Endothelial cell of umbilical vein (primary cell): Measurements from ENCODE around the gene CCL21. TPM values are rescaled to one million over a fixed set of nuclear protein-coding genes. Genes with fewer than 3 reads are reported as not detected.
"Not testable (repeated sequence)": the region's sequence is repeated elsewhere in the genome, so short reads cannot be mapped to it uniquely, and the experiment has no call there.

ENCODE experiments used
- BruUV-seq: library from RNA; stranded (reverse); fragments of 400-500 nt; replicated peaks from 2 replicates; lab custom pipeline; 2021; lab: Mats Ljungman, UMichigan
- CTCF ChIA-PET: fragments of 300-600, 350-600 bp; sonication (Branson Sonifier 250); formaldehyde crosslinking; loops from one replicate; lab custom pipeline; 2021; ENCODE audit warnings: antibody characterized with exemption, inconsistent platforms; lab: Charles Lee
- POLR2A ChIA-PET: fragments of 300-600, 350-600 bp; sonication (Branson Sonifier 250); formaldehyde crosslinking; loops from one replicate; lab custom pipeline; 2021; ENCODE audit warnings: antibody characterized with exemption, inconsistent platforms; lab: Charles Lee
- DNase-seq: peaks from one replicate; pipeline ENCODE4 v3.0.0-alpha.2; 2011; ENCODE audit warnings: low read depth, low spot score
- FAIRE-seq: peaks from 2 replicates; lab custom pipeline; 2011; peaks lifted over from hg19 to GRCh38; lab: Jason Lieb, UNC
- H2AFZ ChIP-seq: 2 replicates; pipeline ENCODE4 v1.6.0; 2012; ENCODE audit warnings: low read depth, low read length, control low read depth, inconsistent platforms
- H3K27ac ChIP-seq: 2 replicates; pipeline ENCODE4 v1.5.1; 2011; ENCODE audit warnings: low read depth, mild to moderate bottlenecking, control low read depth, low read length, moderate library complexity; ENCODE audit not compliant: insufficient read depth
- H3K27me3 ChIP-seq, 2 experiments: 2 replicates each; pipeline versions ENCODE4 v1.6.0 to v1.6.1; 2011; ENCODE audit warnings: low read length in 2 of 2, mixed read lengths in 1 of 2; ENCODE audit not compliant: control insufficient read depth in 2 of 2, insufficient read depth in 2 of 2
- H3K36me3 ChIP-seq, 2 experiments: 2 replicates in 1 of 2; 3 replicates in 1 of 2; pipeline ENCODE4 v1.5.1; 2011; ENCODE audit warnings: low read length in 2 of 2, mild to moderate bottlenecking in 1 of 2, moderate library complexity in 1 of 2; ENCODE audit not compliant: control insufficient read depth in 2 of 2, insufficient read depth in 2 of 2; ENCODE audit errors: extremely low read depth in 1 of 2
- H3K4me1 ChIP-seq: 3 replicates; pipeline ENCODE4 v1.5.1; 2011; ENCODE audit warnings: mild to moderate bottlenecking, low read length; ENCODE audit not compliant: control insufficient read depth, insufficient read depth; ENCODE audit errors: extremely low read depth
- H3K4me2 ChIP-seq: 2 replicates; pipeline ENCODE4 v1.6.1; 2011; ENCODE audit warnings: low read length, control low read depth, mixed read lengths; ENCODE audit not compliant: insufficient read depth
- H3K4me3 ChIP-seq, 3 experiments: fragments of 200-600 bp in 1 of 3; sonication (generic), shearing (Covaris generic) in 1 of 3; replicated peaks in 1 of 3; 2 replicates each; pipeline ENCODE4 v1.5.1; 2011 to 2016; ENCODE audit warnings: control low read depth in 3 of 3, low read length in 3 of 3, mild to moderate bottlenecking in 2 of 3, inconsistent platforms in 1 of 3, low read depth in 1 of 3, moderate library complexity in 1 of 3; ENCODE audit not compliant: insufficient read depth in 1 of 3
- H3K79me2 ChIP-seq: 2 replicates; pipeline ENCODE4 v1.6.0; 2012; ENCODE audit warnings: low read length, inconsistent platforms; ENCODE audit not compliant: control insufficient read depth, insufficient read depth
- H3K9ac ChIP-seq: replicated peaks from 2 replicates; pipeline ENCODE3; 2011; ENCODE audit warnings: low read length, control low read depth; ENCODE audit not compliant: insufficient read depth; ENCODE audit errors: extremely low read depth
- H3K9me1 ChIP-seq: replicated peaks from 3 replicates; pipeline ENCODE4 v1.6.0; 2011; ENCODE audit warnings: mild to moderate bottlenecking, low read length; ENCODE audit not compliant: control insufficient read depth, insufficient read depth; ENCODE audit errors: extremely low read depth
- H3K9me3 ChIP-seq: replicated peaks from 2 replicates; pipeline ENCODE4 v1.5.1; 2012; ENCODE audit warnings: low read length, inconsistent platforms; ENCODE audit not compliant: control insufficient read depth, insufficient read depth
- H4K20me1 ChIP-seq: replicated peaks from 2 replicates; pipeline ENCODE3; 2011; ENCODE audit warnings: mild to moderate bottlenecking, low read length; ENCODE audit not compliant: control insufficient read depth, insufficient read depth; ENCODE audit errors: extremely low read depth
- EZH2 ChIP-seq: IDR thresholded peaks from 2 replicates; pipeline ENCODE4 v1.6.1; 2012; ENCODE audit warnings: borderline replicate concordance, low read depth, mild to moderate bottlenecking, moderate library complexity, low read length, inconsistent platforms; ENCODE audit not compliant: severe bottlenecking
- FOS ChIP-seq: IDR thresholded peaks from 2 replicates; pipeline ENCODE4 v1.6.1; 2011; ENCODE audit warnings: mild to moderate bottlenecking, low read length, moderate library complexity, borderline replicate concordance; ENCODE audit not compliant: insufficient read depth
- GATA2 ChIP-seq: IDR thresholded peaks from 2 replicates; pipeline ENCODE4 v1.7.0; 2011; ENCODE audit warnings: low read depth, mild to moderate bottlenecking, moderate library complexity, mixed read lengths, low read length; ENCODE audit not compliant: insufficient read length, insufficient read depth
- JUN ChIP-seq: IDR thresholded peaks from 2 replicates; pipeline ENCODE4 v1.6.1; 2011; ENCODE audit warnings: borderline replicate concordance, low read depth; ENCODE audit not compliant: insufficient read length, insufficient read depth
- MAX ChIP-seq: IDR thresholded peaks from 2 replicates; pipeline ENCODE4 v1.6.1; 2011; ENCODE audit not compliant: insufficient read depth, insufficient read length
- MYC ChIP-seq: IDR thresholded peaks from one replicate; pipeline ENCODE4 v1.6.1; 2011; ENCODE audit warnings: mild to moderate bottlenecking, low read depth, low read length
- POLR2A ChIP-seq: IDR thresholded peaks from 2 replicates; pipeline ENCODE4 v1.6.1; 2012; ENCODE audit warnings: low read depth, mild to moderate bottlenecking, control low read depth, low read length
- POLR2AphosphoS5 ChIP-seq: IDR thresholded peaks from 2 replicates; pipeline ENCODE4 v1.6.1; 2012; ENCODE audit warnings: low read depth, mild to moderate bottlenecking, control low read depth, low read length, moderate library complexity; ENCODE audit not compliant: insufficient read depth
- dilution Hi-C: fragments of 300-500 bp; cut with MboI; formaldehyde crosslinking; loops from one replicate; pipeline ENCODE4 v1.15.0; 2019; ENCODE audit warnings: low sequenced_read_pairs; ENCODE audit not compliant: extremely low pct_ligation_motif_present
- intact Hi-C: fragments of 100-400 bp; cut with micrococcal nuclease; formaldehyde crosslinking; loops from one replicate; pipeline ENCODE4 v1.10.0; 2022
- polyA plus RNA-seq, 4 experiments: library from polyadenylated mRNA; depleted of rRNA in 3 of 4; stranded (reverse) in 3 of 4; unstranded in 1 of 4; fragments of >200 nt; gene quantifications; 2 replicates each; pipeline versions ENCODE4 v1.2.1 to v1.2.3, GENCODE V29; 2011 to 2012; ENCODE audit warnings: missing spikeins in 1 of 4
- total RNA-seq: library from RNA; stranded (reverse); gene quantifications from 2 replicates; pipeline ENCODE4 v1.2.3, GENCODE V29; 2021
- TF ChIP-seq, protein P1 (sequence below), 2 donors: IDR thresholded peaks; 1 replicate in 1 of 2; 2 replicates in 1 of 2; pipeline ENCODE4 v1.5.1; 2011; ENCODE audit warnings: low read length in 2 of 2, mild to moderate bottlenecking in 2 of 2, moderate library complexity in 2 of 2, control low read depth in 1 of 2, inconsistent platforms in 1 of 2, low read depth in 1 of 2; ENCODE audit not compliant: insufficient read depth in 1 of 2; ENCODE audit errors: extremely low read depth in 1 of 2

CCL21 gene
- total and polyA plus RNA-seq, 2 donors (not counting 3 experiments of a cell fraction or from before 2014, with no cell fraction given) = 0.17 TPM; not detected in 1

GRCh38 chr9:34723141-34723540 lies 13.2 kb upstream of the CCL21 start:
- ChIA-PET CTCF (interaction anchor here (0.9 to 1.2 kb wide), 2 partner anchors 10 to 21 kb away, joined by 3 read pairs; no protein-coding TSS in a partner anchor), POLR2A (no interaction called here)
- Histone ChIP-seq H3K27ac (no peak overlapping the region), H3K4me3 (no peak overlapping the region), H3K9ac (no peak overlapping the region), H3K9me3 (no peaks in the 10 kb centered on the region), H2AFZ (no peak overlapping the region), H4K20me1 (no peaks in the 10 kb centered on the region), H3K79me2 (no peaks in the 10 kb centered on the region), H3K4me2 (no peak overlapping the region), H3K27me3 (peaks cover 1 to 5% of the 10 kb centered on the region in 2 experiments), H3K4me1 (no peaks in the 10 kb centered on the region), H3K9me1 (no peaks in the 10 kb centered on the region), H3K36me3 (no peaks in the 10 kb centered on the region)
- FAIRE-seq (no peak), DNase-seq (no peak)
- BruUV-seq = no TSS peak
- TF ChIP-seq JUN = no peak
- no peak for TF ChIP-seq MYC
- no peak for TF ChIP-seq MAX
- TF ChIP-seq, protein P1, sequence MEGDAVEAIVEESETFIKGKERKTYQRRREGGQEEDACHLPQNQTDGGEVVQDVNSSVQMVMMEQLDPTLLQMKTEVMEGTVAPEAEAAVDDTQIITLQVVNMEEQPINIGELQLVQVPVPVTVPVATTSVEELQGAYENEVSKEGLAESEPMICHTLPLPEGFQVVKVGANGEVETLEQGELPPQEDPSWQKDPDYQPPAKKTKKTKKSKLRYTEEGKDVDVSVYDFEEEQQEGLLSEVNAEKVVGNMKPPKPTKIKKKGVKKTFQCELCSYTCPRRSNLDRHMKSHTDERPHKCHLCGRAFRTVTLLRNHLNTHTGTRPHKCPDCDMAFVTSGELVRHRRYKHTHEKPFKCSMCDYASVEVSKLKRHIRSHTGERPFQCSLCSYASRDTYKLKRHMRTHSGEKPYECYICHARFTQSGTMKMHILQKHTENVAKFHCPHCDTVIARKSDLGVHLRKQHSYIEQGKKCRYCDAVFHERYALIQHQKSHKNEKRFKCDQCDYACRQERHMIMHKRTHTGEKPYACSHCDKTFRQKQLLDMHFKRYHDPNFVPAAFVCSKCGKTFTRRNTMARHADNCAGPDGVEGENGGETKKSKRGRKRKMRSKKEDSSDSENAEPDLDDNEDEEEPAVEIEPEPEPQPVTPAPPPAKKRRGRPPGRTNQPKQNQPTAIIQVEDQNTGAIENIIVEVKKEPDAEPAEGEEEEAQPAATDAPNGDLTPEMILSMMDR (IDR thresholded peaks at IDR 0.05; ENCODE audit: extremely low read depth in 1 of 2, insufficient read depth in 1 of 2, low read depth in 1 of 2, low read length in 2 of 2) = no peak
- no peak for TF ChIP-seq EZH2
- TF ChIP-seq POLR2A = no peak
- no peak for TF ChIP-seq GATA2
- TF ChIP-seq FOS = no peak
- TF ChIP-seq POLR2AphosphoS5 = no peak
- intact Hi-C loops = no loop called here
- dilution Hi-C loops = no loop called here

DNA sequence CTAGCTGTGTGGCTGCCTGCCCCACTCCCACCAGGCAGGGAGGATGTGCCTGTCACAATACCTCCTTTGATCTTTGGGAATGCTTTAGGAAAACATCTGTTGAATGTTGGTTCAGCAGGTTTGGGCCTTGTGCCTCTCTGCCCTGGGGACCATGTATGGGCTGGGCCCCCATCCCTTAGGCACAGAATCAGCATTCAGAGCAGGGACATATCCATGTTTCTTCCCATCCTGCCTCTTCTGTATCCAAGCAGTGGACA lies 9.8 kb upstream of the CCL21 start:
- H3K4me2 ChIP-seq, FAIRE-seq, H4K20me1 ChIP-seq, BruUV-seq, CTCF ChIA-PET, H3K4me3 ChIP-seq, dilution Hi-C loops, POLR2A ChIA-PET, H3K9me1 ChIP-seq, H3K79me2 ChIP-seq, H3K9ac ChIP-seq, H2AFZ ChIP-seq, H3K27ac ChIP-seq, DNase-seq, intact Hi-C loops, H3K4me1 ChIP-seq, H3K27me3 ChIP-seq, H3K36me3 ChIP-seq, H3K9me3 ChIP-seq: not testable (repeated sequence)
